ENCODE measurements around the gene PID1. TPM values are rescaled to one million over a fixed set of nuclear protein-coding genes. Genes with fewer than 3 reads are reported as not detected.

The PID1 gene
- total RNA-seq, 1 experiment from 2014 or later = 2.6 TPM

- CTCF ChIA-PET = interaction anchor here (0.7 to 1.9 kb wide), 3 partner anchors 140 to 212 kb away, joined by 3 to 7 read pairs (median 3); no protein-coding TSS in a partner anchor
- no peak for DNase-seq (ENCODE audit: low spot score)
- POLR2A ChIA-PET = no interaction called here
- TF ChIP-seq ELF4 (CRISPR knock-in tag; IDR thresholded peaks at IDR 0.05; ENCODE audit: low read depth) = no peak
- TF ChIP-seq JAZF1 (CRISPR knock-in tag; IDR thresholded peaks at IDR 0.05) = no peak
- TF ChIP-seq ZNF423 (CRISPR knock-in tag; IDR thresholded peaks at IDR 0.05) = no peak
- no peak for TF ChIP-seq NFYB (CRISPR knock-in tag; conservative IDR thresholded peaks at IDR 0.05; ENCODE audit: low read depth)
- TF ChIP-seq FOXK1 (CRISPR knock-in tag; IDR thresholded peaks at IDR 0.05) = no peak
- TF ChIP-seq ZNF396 (CRISPR knock-in tag; IDR thresholded peaks at IDR 0.05; ENCODE audit: borderline replicate concordance) = no peak
- TF ChIP-seq PREB (CRISPR knock-in tag; IDR thresholded peaks at IDR 0.05; ENCODE audit: borderline replicate concordance) = no peak
- TF ChIP-seq FOXP4 (CRISPR knock-in tag; IDR thresholded peaks at IDR 0.05) = no peak
- TF ChIP-seq SP1 (CRISPR knock-in tag; conservative IDR thresholded peaks at IDR 0.05) = no peak
- TF ChIP-seq ATF2 (CRISPR knock-in tag; IDR thresholded peaks at IDR 0.05; ENCODE audit: borderline replicate concordance, low read depth) = no peak
- no peak for TF ChIP-seq SMAD3 (CRISPR knock-in tag; IDR thresholded peaks at IDR 0.05; ENCODE audit: borderline replicate concordance)
- no peak for TF ChIP-seq MXD4 (CRISPR knock-in tag; IDR thresholded peaks at IDR 0.05; ENCODE audit: borderline replicate concordance)
- TF ChIP-seq MYBL2 (CRISPR knock-in tag; IDR thresholded peaks at IDR 0.05) = no peak
- TF ChIP-seq PRRX2 (CRISPR knock-in tag; IDR thresholded peaks at IDR 0.05) = no peak
- no peak for TF ChIP-seq ARID4B (CRISPR knock-in tag; IDR thresholded peaks at IDR 0.05; ENCODE audit: borderline replicate concordance)
- no peak for TF ChIP-seq NFE2L1 (CRISPR knock-in tag; IDR thresholded peaks at IDR 0.05)
- Mint-ChIP-seq H3K4me3 (no peak overlapping the region), H3K36me3 (no peaks in the 10 kb centered on the region), H3K4me1 (no peaks in the 10 kb centered on the region), H3K27ac (no peak overlapping the region), H3K27me3 (ENCODE audit: low read depth) (no peaks in the 10 kb centered on the region), H3K9me3 (peaks cover 8% of the 10 kb centered on the region)
- ATAC-seq = no peak
Measured at GRCh38 chr2:229129738-229130371, 141.2 kb downstream of the PID1 start.

- ATAC-seq = no peak
- Mint-ChIP-seq H3K4me1 (no peaks in the 10 kb centered on the region), H3K27ac (no peak overlapping the region), H3K36me3 (no peaks in the 10 kb centered on the region), H3K9me3 (peaks cover 20% of the 10 kb centered on the region), H3K4me3 (no peak overlapping the region), H3K27me3 (ENCODE audit: low read depth) (no peaks in the 10 kb centered on the region)
- DNase-seq (ENCODE audit: low spot score) = no peak
- ChIA-PET POLR2A (no interaction called here), CTCF (no interaction called here)
- TF ChIP-seq ATF2 (CRISPR knock-in tag; IDR thresholded peaks at IDR 0.05; ENCODE audit: borderline replicate concordance, low read depth) (no peak), ZBTB43 (CRISPR knock-in tag; IDR thresholded peaks at IDR 0.05) (no peak), IRF1 (CRISPR knock-in tag; IDR thresholded peaks at IDR 0.05) (no peak), ZNF263 (CRISPR knock-in tag; IDR thresholded peaks at IDR 0.05; ENCODE audit: low read depth) (no peak), GTF2I (CRISPR knock-in tag; conservative IDR thresholded peaks at IDR 0.05) (no peak), ERG (CRISPR knock-in tag; IDR thresholded peaks at IDR 0.05) (no peak)
Measured at GRCh38 chr2:229127471-229127870, 143.6 kb downstream of the PID1 start.
